ENCODE data around the gene BRIX1.

The BRIX1 gene

GRCh38 chr5:34915139-34915855 lies at the start of gene BRIX1, which contains the start of gene RAD1:
Gene BRIX1, plus strand, starts transcription at chr5:34915711. Its CDS starts 28 bp downstream, at chr5:34915739.
Gene RAD1, minus strand, starts transcription at chr5:34915504. Its CDS starts 612 bp downstream, at chr5:34914892.
- peak; percentile 91 for DNase-seq

- DNase-seq, result no peak
These were observed 48.5 kb upstream of the BRIX1 start for GRCh38 chr5:34866989-34867471.

- DNase-seq, result no peak
These were observed 47.9 kb upstream of the BRIX1 start for GRCh38 chr5:34867660-34868059.

GRCh38 chr5:34868791-34869190 lies 46.7 kb upstream of the BRIX1 start:
- no peak for DNase-seq

- DNase-seq, result no peak
These were observed 46.3 kb upstream of the BRIX1 start for GRCh38 chr5:34869256-34869655.

GRCh38 chr5:34870382-34870781 lies 45.1 kb upstream of the BRIX1 start:
- DNase-seq, result no peak

- DNase-seq, result no peak
These were observed 39.2 kb upstream of the BRIX1 start for GRCh38 chr5:34876275-34876674.

- DNase-seq, result no peak
These were observed 34.3 kb upstream of the BRIX1 start for GRCh38 chr5:34881246-34881645.

GRCh38 chr5:34886392-34887119 lies 29.0 kb upstream of the BRIX1 start:
- DNase-seq, result no peak

GRCh38 chr5:34889394-34889793 lies 26.1 kb upstream of the BRIX1 start:
- DNase-seq, result no peak

GRCh38 chr5:34891981-34892380 lies 23.5 kb upstream of the BRIX1 start:
- no peak for DNase-seq

GRCh38 chr5:34892414-34892813 lies 23.1 kb upstream of the BRIX1 start:
- no peak for DNase-seq

- DNase-seq, result no peak
These were observed 20.8 kb upstream of the BRIX1 start for GRCh38 chr5:34894716-34895115.

GRCh38 chr5:34895641-34896419 lies 19.7 kb upstream of the BRIX1 start:
- DNase-seq, result no peak

- DNase-seq, result no peak
These were observed 17.9 kb upstream of the BRIX1 start for GRCh38 chr5:34897646-34898045.

- DNase-seq, result peak; percentile 62
These were observed 17.1 kb upstream of the BRIX1 start for GRCh38 chr5:34898258-34898895.

GRCh38 chr5:34899066-34899465 lies 16.4 kb upstream of the BRIX1 start:
- no peak for DNase-seq

GRCh38 chr5:34900652-34901051 lies 14.9 kb upstream of the BRIX1 start:
- DNase-seq, result no peak

- no peak for DNase-seq
These were observed 12.3 kb upstream of the BRIX1 start for GRCh38 chr5:34903260-34903659.

- no peak for DNase-seq
These were observed 9.9 kb upstream of the BRIX1 start for GRCh38 chr5:34905564-34905963.

GRCh38 chr5:34913072-34913471 lies 2.4 kb upstream of the BRIX1 start:
- no peak for DNase-seq

GRCh38 chr5:34914671-34915138 lies 806 bp upstream of the BRIX1 start:
- peak; percentile 4 for DNase-seq

- DNase-seq, result no peak
These were observed 313 bp downstream of the BRIX1 start for GRCh38 chr5:34915856-34916192.

Measured in activated CD4-positive, alpha-beta T cell treated with anti-CD3 and anti-CD28 coated beads, Interleukin-2, amount 50 U/mL, for 1 hour (primary cell).